Astrocyte (in vitro differentiated cells and primary cell): ENCODE measurements around the gene TBC1D16. TPM values are rescaled to one million over a fixed set of nuclear protein-coding genes. Genes with fewer than 3 reads are reported as not detected.

ENCODE experiments used
- DNase-seq: peaks from one replicate; pipeline ENCODE4 v3.0.0-alpha.2; 2010; ENCODE audit warnings: low read depth
- FAIRE-seq: peaks from 2 replicates; lab custom pipeline; 2011; peaks lifted over from hg19 to GRCh38; lab: Jason Lieb, UNC
- H2AFZ ChIP-seq: 2 replicates; pipeline ENCODE4 v1.6.0; 2012; ENCODE audit warnings: low read depth, low read length, inconsistent platforms
- H3K27ac ChIP-seq: 2 replicates; pipeline ENCODE4 v1.5.1; 2011; ENCODE audit warnings: low read depth, low read length, inconsistent platforms
- H3K27me3 ChIP-seq: 2 replicates; pipeline ENCODE4 v1.6.0; 2011; ENCODE audit warnings: low read length, inconsistent platforms; ENCODE audit not compliant: insufficient read depth
- H3K36me3 ChIP-seq: 2 replicates; pipeline ENCODE4 v1.5.1; 2011; ENCODE audit warnings: low read length, inconsistent platforms; ENCODE audit not compliant: insufficient read depth
- H3K4me1 ChIP-seq: 2 replicates; pipeline ENCODE4 v1.5.1; 2011; ENCODE audit warnings: low read length, inconsistent platforms; ENCODE audit not compliant: insufficient read depth
- H3K4me2 ChIP-seq: 2 replicates; pipeline ENCODE4 v1.6.0; 2012; ENCODE audit warnings: low read length, inconsistent platforms
- H3K4me3 ChIP-seq: 2 replicates; pipeline ENCODE4 v1.5.1; 2011; ENCODE audit warnings: low read depth, mild to moderate bottlenecking, low read length, inconsistent platforms; ENCODE audit not compliant: insufficient read depth
- H3K79me2 ChIP-seq: 2 replicates; pipeline ENCODE4 v1.6.0; 2012; ENCODE audit warnings: mild to moderate bottlenecking, low read length, inconsistent platforms; ENCODE audit not compliant: insufficient read depth
- H3K9ac ChIP-seq: 2 replicates; pipeline ENCODE4 v1.6.0; 2012; ENCODE audit warnings: mild to moderate bottlenecking, low read length, inconsistent platforms
- H3K9me3 ChIP-seq: 2 replicates; pipeline ENCODE4 v1.5.1; 2012; ENCODE audit warnings: low read depth, mild to moderate bottlenecking, low read length, inconsistent platforms; ENCODE audit not compliant: insufficient read depth
- H4K20me1 ChIP-seq: 2 replicates; pipeline ENCODE4 v1.6.0; 2012; ENCODE audit warnings: low read length, inconsistent platforms; ENCODE audit not compliant: insufficient read depth
- H3K27ac Mint-ChIP-seq: one replicate; pipeline ENCODE4 v1.8.0; 2021; ENCODE audit warnings: mild to moderate bottlenecking, mixed read lengths; ENCODE audit not compliant: unreplicated experiment
- H3K27me3 Mint-ChIP-seq: one replicate; pipeline ENCODE4 v1.8.0; 2021; ENCODE audit warnings: low read depth, mixed read lengths; ENCODE audit not compliant: unreplicated experiment
- H3K36me3 Mint-ChIP-seq: one replicate; pipeline ENCODE4 v1.8.0; 2021; ENCODE audit warnings: low read depth, mixed read lengths; ENCODE audit not compliant: unreplicated experiment
- H3K4me1 Mint-ChIP-seq: one replicate; pipeline ENCODE4 v1.8.0; 2021; ENCODE audit warnings: low read depth, mixed read lengths; ENCODE audit not compliant: unreplicated experiment
- H3K4me3 Mint-ChIP-seq: one replicate; pipeline ENCODE4 v1.8.0; 2021; ENCODE audit warnings: mild to moderate bottlenecking, moderate library complexity, mixed read lengths; ENCODE audit not compliant: unreplicated experiment
- H3K9me3 Mint-ChIP-seq: one replicate; pipeline ENCODE4 v1.8.0; 2021; ENCODE audit warnings: mild to moderate bottlenecking, mixed read lengths; ENCODE audit not compliant: unreplicated experiment
- CTCF ChIP-seq: IDR thresholded peaks from 2 replicates; pipeline ENCODE4 v1.5.1; 2011; ENCODE audit warnings: low read depth, mild to moderate bottlenecking, inconsistent platforms, low read length, moderate library complexity; ENCODE audit not compliant: insufficient read depth
- EZH2 ChIP-seq: IDR thresholded peaks from 2 replicates; pipeline ENCODE4 v1.6.1; 2012; ENCODE audit warnings: mild to moderate bottlenecking, low read length, inconsistent platforms; ENCODE audit not compliant: insufficient read depth
- total RNA-seq: library from RNA; stranded (reverse); gene quantifications from 2 replicates; pipeline ENCODE4 v1.2.1, GENCODE V29; 2021

TBC1D16 gene
- total RNA-seq, 1 donor from 2014 or later = 37.6 TPM

GRCh38 chr17:79937391-79938335, 98.0 kb downstream of the TBC1D16 start:
- H3K27ac ChIP-seq = no peak overlapping the region
- peaks cover 4% of the 10 kb centered on the region for H3K27me3 ChIP-seq

DNA sequence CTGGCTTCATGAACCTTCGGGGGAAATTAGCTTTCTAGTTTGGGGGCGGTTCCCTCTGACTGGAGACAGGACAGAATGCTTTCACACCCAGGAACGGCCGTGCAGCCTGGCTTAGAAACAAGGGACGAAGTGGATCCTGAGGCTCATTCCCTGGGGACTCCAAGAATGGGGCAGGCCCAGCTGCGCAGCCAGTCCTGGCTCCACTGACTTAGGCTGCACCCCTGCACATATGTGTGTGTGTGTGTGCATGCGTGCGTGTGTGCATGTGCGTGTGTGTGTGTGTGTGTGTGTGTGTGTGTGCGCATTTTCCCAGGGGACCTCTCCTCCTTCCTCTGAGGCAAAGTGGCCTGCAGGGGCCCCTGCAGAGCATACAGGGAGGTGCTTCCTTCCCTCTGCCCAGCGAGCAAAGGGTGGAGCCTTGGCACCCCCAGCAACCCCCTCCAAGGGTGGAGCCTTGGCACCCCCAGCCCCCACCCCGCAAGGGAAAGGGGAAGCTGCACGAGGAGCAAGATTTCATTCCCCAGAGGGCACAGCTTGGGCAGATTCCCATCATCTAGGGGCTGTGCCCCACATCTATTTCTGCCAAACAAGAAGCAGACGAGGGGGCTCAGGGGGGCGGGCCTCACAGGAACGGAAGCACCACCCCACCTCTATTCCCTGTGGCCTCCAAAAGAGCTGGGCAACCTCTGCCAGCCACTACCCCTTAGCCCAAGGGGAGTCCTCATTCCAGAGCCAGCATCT, 98.9 kb downstream of the TBC1D16 start:
- no peak for FAIRE-seq
- H3K9me3 ChIP-seq = no peaks in the 10 kb centered on the region
- Mint-ChIP-seq H3K36me3 (peaks cover 12% of the 10 kb centered on the region), H3K4me1 (peaks cover 6% of the 10 kb centered on the region), H3K9me3 (peaks cover 4% of the 10 kb centered on the region), H3K27me3 (peaks cover 8% of the 10 kb centered on the region), H3K27ac (no peak overlapping the region), H3K4me3 (no peak overlapping the region)
- no peak for DNase-seq
- peaks cover 5% of the 10 kb centered on the region for H3K27me3 ChIP-seq
- H3K4me3 ChIP-seq = no peak overlapping the region
- H4K20me1 ChIP-seq = peaks cover 10% of the 10 kb centered on the region
- no peak overlapping the region for H3K27ac ChIP-seq
- peaks cover 3% of the 10 kb centered on the region for H3K36me3 ChIP-seq
- no peak overlapping the region for H2AFZ ChIP-seq
- no peak overlapping the region for H3K4me2 ChIP-seq
- no peaks in the 10 kb centered on the region for H3K4me1 ChIP-seq
- TF ChIP-seq EZH2 (no peak), CTCF (no peak)
- no peak overlapping the region for H3K9ac ChIP-seq
- H3K79me2 ChIP-seq = no peaks in the 10 kb centered on the region

More at GRCh38 chr17:79937391-79938335, 98.0 kb downstream of the TBC1D16 start:
- no peak overlapping the region for H3K9ac ChIP-seq
- H3K9me3 Mint-ChIP-seq = peaks cover 2% of the 10 kb centered on the region
- TF ChIP-seq EZH2 (no peak), CTCF (no peak)
- peaks cover 10% of the 10 kb centered on the region for H3K36me3 Mint-ChIP-seq
- no peak overlapping the region for H2AFZ ChIP-seq
- H3K36me3 ChIP-seq = peaks cover 3% of the 10 kb centered on the region
- peaks cover 7% of the 10 kb centered on the region for H3K4me1 Mint-ChIP-seq
- no peak overlapping the region for H3K4me3 ChIP-seq
- no peak for FAIRE-seq
- H3K9me3 ChIP-seq = no peaks in the 10 kb centered on the region
- H3K79me2 ChIP-seq = no peaks in the 10 kb centered on the region
- no peak for DNase-seq
- no peak overlapping the region for H3K4me3 Mint-ChIP-seq
- H3K4me2 ChIP-seq = no peak overlapping the region
- H3K4me1 ChIP-seq = peaks cover 2% of the 10 kb centered on the region
- peaks cover 10% of the 10 kb centered on the region for H4K20me1 ChIP-seq
- no peak overlapping the region for H3K27ac Mint-ChIP-seq
- peaks cover 3% of the 10 kb centered on the region for H3K27me3 Mint-ChIP-seq
